Posterior cingulate gyrus (tissue), 11 donors: Measurements from ENCODE around the gene BTBD2.
"Not testable (repeated sequence)": the region's sequence is repeated elsewhere in the genome, so short reads cannot be mapped to it uniquely, and the experiment has no call there.

Experiments
- DNase-seq, 10 donors: peaks; one replicate each; pipeline versions ENCODE4 v3.0.0 to v3.0.0-alpha.2; 2020 to 2021; ENCODE audit warnings: mixed read lengths in 3 of 10
- intact Hi-C: fragments of 100-400 bp; cut with DNase I; formaldehyde crosslinking; loops from one replicate; pipeline ENCODE4 v1.15.1; 2023

The BTBD2 gene

DNA sequence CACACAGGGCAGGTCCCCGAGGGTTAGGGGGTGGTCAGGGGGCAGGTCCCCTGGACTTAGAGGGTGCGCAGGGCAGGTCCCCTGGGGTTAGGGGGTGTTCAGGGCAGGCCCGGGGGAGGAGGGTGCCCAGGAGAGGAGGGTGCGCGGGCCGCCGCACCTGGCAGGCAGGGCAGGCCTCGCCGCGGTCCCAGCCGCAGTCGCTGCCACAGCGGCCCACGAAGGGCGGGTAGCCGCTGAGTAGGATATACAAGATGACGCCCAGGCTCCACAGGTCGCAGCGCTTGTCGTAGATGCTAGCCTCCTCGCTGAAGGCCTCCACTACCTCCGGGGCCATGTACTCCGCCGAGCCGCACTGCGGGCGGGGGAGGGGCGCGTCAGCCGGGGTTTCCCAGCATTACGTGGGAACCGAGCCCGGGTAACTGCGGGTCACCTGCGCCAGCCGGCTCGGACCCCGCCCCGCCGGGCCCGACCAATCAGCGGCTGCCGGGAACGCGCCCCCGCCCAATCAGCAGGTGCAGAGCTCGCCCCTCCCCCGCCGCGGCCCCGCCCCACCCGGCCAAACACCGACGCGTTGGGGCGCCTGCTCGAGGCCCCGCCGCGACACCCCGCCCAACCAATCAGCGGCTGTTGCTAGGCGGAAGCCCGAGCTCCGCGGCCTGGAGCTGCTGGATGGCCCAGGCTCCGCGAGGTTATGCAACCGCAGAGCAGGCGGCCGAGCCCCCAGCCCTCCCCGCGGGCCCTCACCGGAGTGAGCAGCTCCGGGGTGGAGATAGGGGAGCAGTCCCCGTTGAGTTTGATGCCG, 26.4 kb upstream of the BTBD2 start:
- DNase-seq, result peak; percentile 93 to 100 (median 96)
- intact Hi-C loops, result no loop called here

- DNase-seq, result no peak
- intact Hi-C loops, result no loop called here
These were observed 25.8 kb upstream of the BTBD2 start for GRCh38 chr19:2041433-2041682.

- intact Hi-C loops, result no loop called here
- no peak for DNase-seq
These were observed 25.3 kb upstream of the BTBD2 start for GRCh38 chr19:2040647-2041432.

DNA sequence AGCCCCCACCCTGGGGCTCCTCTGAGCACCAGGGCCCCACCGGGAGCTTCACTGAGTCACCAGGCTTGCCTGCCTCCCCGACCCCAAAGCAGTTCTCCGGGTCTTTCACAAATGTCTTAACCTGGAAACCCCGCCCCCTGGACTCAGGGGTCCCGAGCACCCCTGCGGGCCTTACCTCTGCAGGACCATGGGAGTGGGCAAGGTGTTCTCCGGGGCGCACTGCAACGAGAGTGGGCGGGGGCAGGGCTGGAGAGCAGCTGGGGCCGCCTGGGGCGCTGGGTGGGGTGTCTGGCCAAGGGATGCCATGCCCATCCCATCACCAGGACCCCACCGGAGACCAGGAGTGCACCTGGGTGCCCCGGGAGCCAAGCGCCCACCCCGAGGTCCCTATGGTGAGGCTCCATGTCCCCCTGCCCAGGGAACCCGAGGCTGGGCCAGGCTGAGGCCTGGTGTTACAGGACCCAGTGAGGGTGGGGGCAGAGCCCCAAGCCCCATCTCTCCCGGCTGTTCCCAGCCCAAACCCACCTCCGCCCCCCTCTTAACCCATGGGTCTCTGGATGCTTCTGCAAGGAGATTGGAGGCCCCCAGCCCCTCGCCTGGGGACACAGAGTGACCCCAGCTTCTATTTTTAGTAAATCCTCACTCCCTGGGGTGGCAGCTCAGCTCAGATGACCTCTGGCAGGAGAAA, 24.6 kb upstream of the BTBD2 start:
- no peak for DNase-seq
- intact Hi-C loops, result no loop called here

- DNase-seq, result no peak
- intact Hi-C loops, result no loop called here
These were observed 23.8 kb upstream of the BTBD2 start for GRCh38 chr19:2039089-2039958.

DNA sequence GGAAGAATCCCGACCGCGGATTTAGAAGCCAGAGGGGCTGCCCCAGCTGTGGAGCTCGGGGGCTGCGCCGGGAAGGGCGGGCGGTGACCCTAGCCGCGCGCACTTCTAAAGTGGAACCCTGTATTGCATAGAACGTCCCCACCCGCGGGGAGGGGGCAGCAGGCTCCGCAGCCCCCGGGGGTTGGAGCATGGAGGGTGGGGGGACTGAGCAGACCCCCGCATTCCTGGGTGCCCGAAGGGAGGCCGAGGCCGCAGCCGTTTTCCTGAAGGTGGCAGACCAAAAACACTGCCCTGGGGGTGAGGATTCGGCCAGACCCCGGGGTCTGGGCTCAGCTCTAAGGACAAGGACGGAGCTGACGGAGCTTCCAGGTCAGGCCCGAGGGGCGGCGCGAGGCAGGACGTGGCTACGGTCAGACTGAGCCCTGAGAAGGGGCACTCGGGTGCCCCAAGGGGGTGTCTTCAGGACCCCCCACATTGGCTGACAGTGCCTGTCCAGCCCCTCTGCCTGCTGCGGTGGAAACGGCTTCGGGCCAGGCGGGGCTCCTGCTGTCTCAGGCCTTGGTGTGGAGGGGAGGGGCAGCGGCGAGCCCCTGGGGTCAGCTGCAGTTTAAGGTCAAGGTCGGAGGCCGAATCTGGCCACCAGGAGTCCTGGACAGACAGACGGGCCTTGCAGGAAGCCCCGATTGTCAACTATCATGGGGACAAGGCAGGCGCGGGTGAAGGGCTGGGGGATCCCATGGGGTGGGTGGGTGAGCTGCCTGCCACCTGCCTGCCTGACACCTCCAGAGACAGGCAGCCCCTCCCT, 23.0 kb upstream of the BTBD2 start:
- intact Hi-C loops, result no loop called here
- DNase-seq, result no peak

GRCh38 chr19:2037651-2038255, 22.2 kb upstream of the BTBD2 start:
- intact Hi-C loops, result no loop called here

DNA sequence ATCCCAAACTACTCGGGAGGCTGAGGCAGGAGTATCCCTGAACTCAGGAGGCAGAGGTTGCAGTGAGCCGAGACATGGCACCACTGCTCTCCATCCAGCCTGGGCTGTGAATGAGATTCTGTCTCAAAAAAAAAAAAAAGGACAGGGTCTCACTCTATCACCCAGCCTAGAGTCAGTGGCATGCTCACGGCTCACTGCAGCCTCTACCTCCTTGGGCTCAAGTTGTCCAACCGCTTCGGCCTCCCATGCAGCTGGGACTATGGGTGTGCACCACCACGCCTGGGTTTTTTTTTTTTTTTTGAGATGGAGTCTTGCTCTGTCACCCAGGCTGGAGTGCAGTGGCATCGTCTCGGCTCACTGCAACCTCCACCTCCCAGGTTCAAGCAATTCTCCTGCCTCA, 20.9 kb upstream of the BTBD2 start:
- intact Hi-C loops, result no loop called here
- DNase-seq, result no peak

More at GRCh38 chr19:2037651-2038255, 22.2 kb upstream of the BTBD2 start:
- DNase-seq, result no peak

GRCh38 chr19:2035590-2035991, 20.1 kb upstream of the BTBD2 start:
- intact Hi-C loops, result no loop called here
- DNase-seq, result no peak

DNA sequence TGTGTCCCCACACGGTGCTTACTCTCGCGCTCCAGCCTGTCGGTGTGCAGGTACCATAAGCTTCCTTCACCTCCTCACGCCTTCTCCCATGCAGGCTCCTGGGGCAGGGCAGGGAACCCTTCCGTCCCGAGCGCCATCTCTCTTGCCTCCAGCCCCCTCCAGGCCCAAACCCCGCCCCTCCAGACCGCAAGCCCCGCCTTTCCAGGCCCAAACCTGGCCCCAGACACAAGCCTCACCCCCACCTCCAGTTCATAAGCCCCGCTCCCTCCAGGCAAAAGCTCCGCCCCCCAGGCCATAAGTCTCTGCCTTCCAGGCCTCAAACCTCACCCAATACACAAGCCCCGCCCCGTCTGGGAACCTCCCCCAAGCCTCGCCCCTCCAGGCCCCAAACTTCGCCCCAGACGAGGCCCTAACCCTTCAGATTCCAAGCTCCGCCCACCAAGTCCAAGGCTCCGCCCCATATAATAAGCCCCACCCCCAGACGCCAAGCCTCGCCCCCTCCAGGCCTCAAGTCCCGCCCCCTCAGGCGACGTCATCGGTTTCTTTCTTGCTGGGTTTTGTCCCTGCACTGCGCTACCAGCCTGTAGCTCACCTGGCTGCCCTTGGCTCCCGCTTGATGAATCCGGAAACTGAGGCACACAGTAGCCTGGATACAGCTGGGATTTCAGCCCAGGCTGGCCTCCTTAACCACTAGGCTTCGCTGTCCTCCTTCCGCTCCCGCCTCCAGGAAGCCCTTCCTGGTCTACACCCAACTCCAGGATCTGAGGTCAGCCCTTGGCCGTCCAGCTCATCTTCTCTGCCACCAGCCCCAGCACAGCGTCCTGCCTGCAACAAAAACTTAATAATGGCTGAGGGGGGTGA, 19.4 kb upstream of the BTBD2 start:
- intact Hi-C loops, result no loop called here
- no peak for DNase-seq

- intact Hi-C loops, DNase-seq: not testable (repeated sequence)
These were observed 18.7 kb upstream of the BTBD2 start for GRCh38 chr19:2034253-2034652.

GRCh38 chr19:2033825-2034159, 18.3 kb upstream of the BTBD2 start:
- no peak for DNase-seq
- intact Hi-C loops, result no loop called here

DNA sequence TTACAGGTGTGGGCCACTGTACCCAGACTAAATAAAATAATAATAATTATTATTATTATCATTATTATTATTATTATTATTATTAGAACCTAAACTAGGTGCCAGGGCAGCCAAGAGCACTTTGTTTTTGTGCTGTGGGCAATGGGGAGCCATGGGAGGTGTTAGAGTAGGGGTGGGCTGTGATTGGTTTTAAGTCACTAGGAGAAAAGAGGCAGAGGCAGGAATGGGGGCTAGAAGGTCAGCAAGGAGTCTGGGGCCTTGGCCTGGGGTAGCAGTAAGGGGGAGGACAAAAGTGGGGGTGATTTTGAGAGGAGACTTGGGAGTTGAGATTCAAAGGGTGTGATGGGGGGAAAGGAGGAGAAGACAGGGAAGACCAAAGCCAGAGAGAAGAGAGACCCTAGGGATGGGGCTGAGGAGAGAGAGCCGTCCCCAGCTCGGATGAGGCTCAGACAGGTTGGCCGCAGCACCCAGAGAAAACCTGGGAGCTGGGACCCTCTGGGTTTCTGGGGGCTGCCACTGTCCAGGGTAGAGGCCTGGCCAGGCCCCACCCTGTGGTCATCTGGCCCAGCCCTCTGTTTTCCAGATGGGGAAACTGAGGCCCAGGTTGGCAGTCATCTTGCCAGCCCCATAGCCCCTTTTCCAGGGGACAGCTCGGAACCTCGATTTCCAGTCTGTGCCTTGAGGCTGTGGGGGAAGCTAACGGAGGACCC, 17.8 kb upstream of the BTBD2 start:
- DNase-seq, result no peak
- intact Hi-C loops, result no loop called here

DNA sequence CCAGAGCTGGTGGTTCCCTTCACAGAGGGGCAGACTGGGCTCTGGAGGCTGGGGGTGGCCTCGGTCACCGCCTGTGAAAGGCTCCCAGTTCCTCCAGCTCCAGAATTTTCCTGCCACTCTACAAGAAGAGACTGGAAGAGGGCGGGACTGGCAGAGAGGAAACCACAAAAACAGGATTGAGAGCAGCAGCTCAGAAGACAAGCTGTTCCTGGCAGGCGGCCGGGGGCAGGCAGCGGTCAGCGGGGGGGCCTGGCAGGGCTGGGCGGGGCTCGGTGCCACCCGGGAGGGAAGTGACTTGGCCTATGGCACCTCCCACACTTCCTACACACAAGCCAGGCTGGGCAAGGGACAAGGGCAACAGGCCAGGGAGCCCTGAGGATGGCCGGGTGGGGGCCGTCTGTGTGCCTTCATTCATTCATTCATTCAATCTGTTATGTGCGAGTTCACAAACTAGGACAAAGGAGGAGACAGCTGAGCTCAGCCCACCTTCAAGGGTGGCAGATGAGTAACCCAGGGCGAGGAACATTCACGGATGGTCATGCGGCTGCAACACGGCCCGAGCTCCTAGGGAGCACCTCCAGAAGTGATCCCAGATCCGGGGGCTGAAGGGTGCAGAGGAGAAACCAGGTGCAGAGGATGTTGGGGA, 16.9 kb upstream of the BTBD2 start:
- intact Hi-C loops, result no loop called here
- DNase-seq, result peak; percentile 86 to 99 (median 95)

DNA sequence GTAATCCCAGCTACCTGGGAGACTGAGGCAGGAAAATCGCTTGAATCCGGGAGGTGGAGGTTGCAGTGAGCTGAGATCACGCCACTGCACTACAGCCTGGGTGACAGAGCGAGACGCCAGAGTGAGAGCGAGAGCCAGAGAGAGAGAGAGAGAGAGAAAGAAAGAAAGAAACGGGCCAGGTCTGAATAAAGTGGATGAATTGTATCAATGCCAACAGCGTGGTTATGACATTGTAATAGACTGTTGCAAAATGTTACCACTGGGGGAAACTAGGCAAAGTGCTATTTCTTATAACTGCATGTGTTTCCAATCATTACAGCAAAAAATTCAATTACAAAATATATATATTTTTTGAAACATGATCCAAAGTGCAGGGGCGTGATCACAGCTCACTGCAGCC, 11.8 kb upstream of the BTBD2 start:
- no peak for DNase-seq
- intact Hi-C loops, result no loop called here

DNA sequence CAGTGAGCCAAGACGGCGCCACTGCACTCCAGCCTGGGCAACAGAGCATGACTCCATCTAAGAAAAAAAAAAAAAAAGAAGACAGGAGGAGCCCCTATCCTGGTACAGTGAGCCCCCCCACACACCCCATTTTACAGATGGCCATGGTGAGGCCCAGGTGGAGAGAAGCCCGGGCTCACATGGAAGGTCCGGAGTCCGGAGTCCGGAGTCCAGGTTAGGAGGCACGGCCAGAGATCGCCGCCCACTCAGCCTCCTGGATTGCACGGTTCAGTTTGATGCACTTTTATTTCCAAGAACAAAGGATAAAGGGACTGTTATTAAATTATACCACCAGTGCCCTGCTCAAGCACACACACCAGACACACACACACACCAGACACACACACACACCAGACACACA, 11.3 kb upstream of the BTBD2 start:
- intact Hi-C loops, result no loop called here
- DNase-seq, result no peak

DNA sequence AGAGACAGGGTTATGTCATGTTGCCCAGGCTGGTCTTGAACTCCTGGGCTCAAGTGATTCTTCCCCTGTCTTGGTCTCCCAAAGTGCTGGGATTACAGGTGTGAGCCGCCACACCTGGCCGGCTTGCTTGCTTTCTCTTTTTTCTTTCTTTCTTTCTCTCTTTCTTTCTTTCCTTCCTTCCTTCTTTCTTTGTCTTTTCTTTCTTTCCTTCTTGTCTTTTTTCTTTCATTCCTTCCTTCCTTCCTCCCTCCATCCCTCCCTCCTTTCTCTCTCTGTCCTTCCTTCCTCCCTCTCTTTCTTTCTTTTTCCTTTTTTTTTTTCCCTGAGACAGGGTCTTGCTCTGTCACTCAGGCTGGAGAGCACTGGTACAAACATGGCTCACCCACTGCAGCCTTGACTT, 6.8 kb upstream of the BTBD2 start:
- intact Hi-C loops, result no loop called here
- no peak for DNase-seq
